Stomach smooth muscle (tissue), 2 donors: ENCODE results near the gene ZNF775.

Experiments used
- H3K27ac ChIP-seq: one replicate; pipeline ENCODE4 v1.7.0; 2013; ENCODE audit warnings: mild to moderate bottlenecking, low read length, inconsistent platforms
- H3K27me3 ChIP-seq, 2 donors: one replicate each; pipeline ENCODE4 v1.7.0; 2013; ENCODE audit warnings: low read length in 2 of 2; ENCODE audit not compliant: insufficient read depth in 2 of 2, control insufficient read depth in 1 of 2
- H3K36me3 ChIP-seq, 2 donors: one replicate each; pipeline ENCODE4 v1.7.0; 2013; ENCODE audit warnings: low read length in 2 of 2; ENCODE audit not compliant: control insufficient read depth in 2 of 2, insufficient read depth in 2 of 2
- H3K4me1 ChIP-seq: one replicate; pipeline ENCODE4 v1.7.0; 2013; ENCODE audit warnings: low read length; ENCODE audit not compliant: control insufficient read depth, insufficient read depth
- H3K4me3 ChIP-seq, 2 donors: one replicate each; pipeline ENCODE4 v1.7.0; 2013; ENCODE audit warnings: low read length in 2 of 2
- H3K9ac ChIP-seq, 2 donors: one replicate each; pipeline ENCODE4 v1.7.0; 2013; ENCODE audit warnings: low read length in 2 of 2, mild to moderate bottlenecking in 1 of 2
- H3K9me3 ChIP-seq, 2 donors: one replicate each; pipeline ENCODE4 v1.7.0; 2013; ENCODE audit warnings: low read length in 2 of 2; ENCODE audit not compliant: control insufficient read depth in 2 of 2
- donor health status: healthy.
- donor health status: Pancreatic carcinoma.

The ZNF775 gene

DNA sequence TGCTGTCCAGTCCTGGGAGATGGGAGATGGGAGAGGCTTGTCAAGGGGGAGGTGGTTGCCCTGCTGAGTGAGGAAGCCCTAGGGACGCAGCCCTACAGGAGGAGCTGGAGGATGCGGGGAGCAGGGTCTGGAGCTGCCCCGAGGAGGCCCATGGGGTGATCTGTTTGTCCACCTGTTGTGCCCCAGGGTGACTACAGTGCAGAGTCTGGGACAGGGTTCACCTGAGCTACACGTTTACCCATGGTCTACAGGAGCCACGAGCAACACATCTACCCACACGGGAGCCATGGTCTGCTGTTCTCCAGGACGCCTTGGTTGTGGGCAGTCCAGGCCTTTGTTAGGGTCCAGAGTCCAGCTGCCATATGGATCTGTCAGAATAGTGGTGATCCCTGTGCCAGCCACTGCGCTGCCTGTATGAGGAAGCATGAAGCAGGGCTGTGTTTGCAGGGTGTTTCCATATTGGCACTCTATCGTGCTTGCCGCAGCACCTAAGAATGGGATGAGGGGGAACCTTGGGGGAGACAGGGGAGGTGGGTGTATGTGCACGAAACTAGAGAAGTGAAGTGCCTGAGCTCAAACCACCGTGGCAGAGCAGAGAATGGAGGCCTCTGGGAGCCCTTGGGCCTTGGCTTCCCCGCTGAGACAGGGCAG is 23.7 kb downstream of the ZNF775 start:
- Histone ChIP-seq H3K9me3 (no peaks in the 10 kb centered on the region), H3K27ac (no peak overlapping the region), H3K4me1 (peaks cover 29% of the 10 kb centered on the region)

DNA sequence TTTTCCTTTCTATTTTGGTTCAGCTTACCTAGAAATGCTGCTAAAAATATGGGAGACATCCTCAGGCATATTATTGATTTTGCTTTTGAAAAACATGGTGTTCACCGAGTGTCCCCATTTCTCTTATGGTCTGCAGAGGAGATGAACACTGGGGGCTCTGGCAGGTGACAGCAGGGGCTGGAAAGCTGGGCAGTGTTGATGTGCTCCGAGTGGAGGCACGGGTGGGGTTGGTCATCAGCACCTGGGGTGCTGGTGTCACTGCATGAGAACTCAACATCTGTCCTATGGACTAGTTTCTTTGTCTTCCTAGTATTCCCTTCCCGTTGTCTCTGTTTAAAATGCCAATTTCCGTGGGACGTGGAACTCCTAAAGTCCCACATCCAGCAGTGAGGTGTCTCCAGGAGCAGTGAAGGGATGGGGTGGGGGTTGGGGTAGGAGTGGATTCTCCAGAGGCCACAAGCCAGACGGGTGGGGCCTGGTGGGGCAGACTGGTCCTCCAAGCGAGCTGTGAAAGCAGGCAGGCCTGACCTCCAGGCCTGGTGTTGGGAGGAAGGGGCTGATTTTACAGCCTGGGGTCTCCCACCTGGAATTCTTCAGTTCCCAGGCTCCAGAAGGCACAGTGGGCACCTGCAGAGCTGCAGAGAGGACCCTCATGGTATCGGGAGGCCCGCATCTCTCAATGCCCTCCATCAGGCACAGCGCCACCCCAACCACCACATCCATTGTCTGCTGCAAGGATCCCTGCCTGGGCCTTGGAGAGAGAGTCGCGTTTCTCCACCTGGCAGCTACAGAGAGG is 24.4 kb downstream of the ZNF775 start:
- Histone ChIP-seq H3K9ac (peak overlapping the region; percentile 95 to 96), H3K9me3 (no peaks in the 10 kb centered on the region), H3K27ac (peak overlapping the region; percentile 97), H3K27me3 (no peaks in the 10 kb centered on the region), H3K4me1 (peaks cover 29% of the 10 kb centered on the region), H3K36me3 (peaks cover under 1 to 5% of the 10 kb centered on the region in 2 donors), H3K4me3 (peak overlapping the region; percentile 80 to 86)

More for the DNA sequence above, 23.7 kb downstream of the ZNF775 start:
- Histone ChIP-seq H3K27me3 (no peaks in the 10 kb centered on the region), H3K4me3 (no peak overlapping the region), H3K36me3 (peaks cover 8% of the 10 kb centered on the region in 2 donors), H3K9ac (peak overlapping the region in 1 of 2 donors; percentile 96)

DNA sequence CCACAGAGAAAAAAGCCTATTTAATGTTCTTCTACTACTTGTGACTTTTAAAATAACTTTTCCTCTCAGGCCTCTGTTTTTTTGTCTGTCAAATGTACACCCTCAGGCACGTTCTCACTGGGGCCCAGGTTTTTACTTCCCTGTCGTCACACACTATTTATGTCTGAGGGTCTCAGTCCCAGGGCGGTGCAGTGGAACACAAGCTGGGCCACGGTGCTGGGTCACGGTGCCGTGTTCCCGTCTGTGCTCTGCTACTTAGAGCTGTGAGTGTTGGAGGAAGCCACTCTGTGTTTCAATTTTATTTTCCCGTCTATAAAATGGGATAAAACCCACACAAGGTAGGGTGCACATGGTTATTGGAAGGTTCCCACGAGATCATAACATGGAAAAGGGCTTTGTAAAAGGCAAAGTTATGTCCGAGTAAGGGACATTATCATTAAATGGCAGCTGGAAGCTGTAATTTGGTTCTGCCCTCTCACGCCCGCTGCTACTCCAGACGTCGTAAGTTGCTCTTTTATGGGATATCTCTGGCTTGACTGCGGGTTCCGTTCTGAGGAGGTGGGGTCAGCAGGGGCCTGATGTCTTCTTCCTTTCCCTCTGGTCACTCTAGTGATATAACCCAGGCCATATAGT is 25.2 kb downstream of the ZNF775 start:
- H3K36me3 ChIP-seq, result no peaks in the 10 kb centered on the region
- no peaks in the 10 kb centered on the region for H3K9me3 ChIP-seq
- peaks cover 29% of the 10 kb centered on the region for H3K4me1 ChIP-seq
- peak overlapping the region; percentile 95 to 96 for H3K9ac ChIP-seq
- no peaks in the 10 kb centered on the region for H3K27me3 ChIP-seq
- peak overlapping the region; percentile 80 to 86 for H3K4me3 ChIP-seq
- peak overlapping the region; percentile 97 for H3K27ac ChIP-seq

DNA sequence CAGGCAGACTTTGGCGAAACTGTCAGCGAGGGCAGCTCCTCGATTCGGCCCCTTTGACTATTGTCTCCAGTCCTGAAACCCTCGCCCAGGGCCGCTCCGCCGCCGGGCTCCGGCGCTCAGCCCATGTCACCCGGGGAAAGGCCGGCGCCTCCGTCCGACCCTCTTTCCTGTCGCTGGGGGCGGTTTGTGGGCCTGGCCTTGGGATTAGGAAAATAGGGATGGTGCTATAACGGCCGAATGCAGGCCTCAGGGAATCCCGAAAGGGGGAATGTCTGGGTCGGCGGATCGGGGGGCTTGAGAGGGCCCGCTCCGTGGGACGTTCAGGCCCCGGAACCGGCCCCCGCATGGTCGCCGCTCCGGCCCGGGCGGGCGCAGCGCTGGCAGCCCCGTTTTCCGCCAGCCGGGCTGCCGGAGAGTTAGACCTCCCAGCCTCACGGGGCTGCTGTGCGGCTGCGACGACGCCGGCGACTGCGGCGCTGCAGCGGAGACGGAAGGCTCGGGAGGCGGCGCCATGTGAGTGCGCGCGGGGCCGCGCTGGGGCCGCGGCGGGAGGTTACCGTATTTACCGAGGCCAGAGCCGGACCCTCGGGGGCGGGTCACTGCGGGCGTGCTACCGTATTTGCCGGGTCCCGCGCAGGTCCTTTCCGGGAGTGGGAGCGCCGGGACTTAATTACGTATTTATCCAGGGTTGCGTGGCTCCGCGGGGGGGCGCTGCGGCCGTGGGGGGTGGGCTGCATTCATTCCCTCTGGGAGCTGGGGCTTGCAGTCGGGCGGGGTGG is 25.9 kb downstream of the ZNF775 start:
- peak overlapping the region; percentile 80 to 86 for H3K4me3 ChIP-seq
- H3K36me3 ChIP-seq, result peaks cover 0 to under 1% of the 10 kb centered on the region in 2 donors
- H3K27ac ChIP-seq, result peak overlapping the region; percentile 97
- peak overlapping the region; percentile 95 to 96 for H3K9ac ChIP-seq
- H3K4me1 ChIP-seq, result peaks cover 29% of the 10 kb centered on the region
- H3K27me3 ChIP-seq, result no peaks in the 10 kb centered on the region
- H3K9me3 ChIP-seq, result no peaks in the 10 kb centered on the region

DNA sequence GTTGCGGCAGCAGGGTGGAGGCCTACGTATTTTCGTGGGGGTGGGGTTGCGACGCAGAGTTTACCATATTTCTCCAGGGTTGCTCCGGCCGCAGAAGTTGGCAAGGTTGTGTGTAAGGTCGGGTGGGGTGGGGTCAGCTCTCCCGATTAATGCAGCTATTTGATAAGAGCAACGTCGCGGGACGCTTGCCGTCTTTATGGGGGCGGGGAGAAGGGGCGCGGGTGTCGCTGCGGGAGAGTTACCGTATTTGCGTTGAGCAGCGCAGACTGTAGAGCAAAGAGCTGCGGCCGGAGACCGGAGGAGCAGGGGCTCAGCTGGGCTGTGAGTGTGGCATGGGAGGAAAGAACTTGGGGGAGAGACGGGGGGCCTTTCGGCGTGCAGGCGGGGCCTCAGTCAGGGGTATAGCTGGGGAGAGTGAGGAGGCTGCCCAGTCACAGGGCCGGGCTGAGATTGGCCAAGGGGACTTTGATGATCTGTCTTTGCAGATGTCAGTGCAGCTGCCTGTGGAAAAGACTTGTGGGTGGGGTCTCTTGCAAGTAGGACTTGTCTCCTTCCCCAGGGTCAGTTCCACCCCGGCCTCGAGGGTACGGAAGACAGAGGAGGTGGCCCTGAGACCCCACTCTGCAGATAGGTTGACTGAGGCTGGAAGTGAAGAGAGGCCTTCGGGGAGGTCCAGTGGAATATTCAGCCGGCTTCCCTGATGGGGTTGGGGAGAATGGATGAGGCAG is 26.6 kb downstream of the ZNF775 start:
- no peaks in the 10 kb centered on the region for H3K27me3 ChIP-seq
- no peaks in the 10 kb centered on the region for H3K9me3 ChIP-seq
- peaks cover 29% of the 10 kb centered on the region for H3K4me1 ChIP-seq
- peak overlapping the region; percentile 76 to 96 for H3K9ac ChIP-seq
- peak overlapping the region; percentile 97 for H3K27ac ChIP-seq
- H3K4me3 ChIP-seq, result peak overlapping the region; percentile 80 to 86
- H3K36me3 ChIP-seq, result peaks cover 0 to 4% of the 10 kb centered on the region in 2 donors

DNA sequence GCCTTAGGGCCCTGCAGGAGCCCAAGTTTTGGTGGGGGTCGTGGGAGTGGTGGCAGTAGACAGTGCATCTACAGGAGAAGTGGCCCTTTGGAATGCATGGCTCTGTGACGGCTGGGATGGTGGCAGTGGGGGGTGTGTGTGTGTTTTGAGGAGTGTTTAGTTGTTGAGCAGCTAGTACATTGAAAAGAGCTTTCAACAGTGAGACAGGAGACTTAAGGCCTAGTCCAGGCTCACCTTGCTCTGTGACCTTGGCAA is 27.1 kb downstream of the ZNF775 start:
- H3K9me3 ChIP-seq, result no peaks in the 10 kb centered on the region
- H3K27ac ChIP-seq, result peak overlapping the region; percentile 97
- H3K27me3 ChIP-seq, result no peaks in the 10 kb centered on the region
- H3K4me1 ChIP-seq, result peaks cover 29% of the 10 kb centered on the region
- peak overlapping the region; percentile 76 to 96 for H3K9ac ChIP-seq
- H3K4me3 ChIP-seq, result peak overlapping the region; percentile 80 to 86
- H3K36me3 ChIP-seq, result peaks cover 0 to 4% of the 10 kb centered on the region in 2 donors

DNA sequence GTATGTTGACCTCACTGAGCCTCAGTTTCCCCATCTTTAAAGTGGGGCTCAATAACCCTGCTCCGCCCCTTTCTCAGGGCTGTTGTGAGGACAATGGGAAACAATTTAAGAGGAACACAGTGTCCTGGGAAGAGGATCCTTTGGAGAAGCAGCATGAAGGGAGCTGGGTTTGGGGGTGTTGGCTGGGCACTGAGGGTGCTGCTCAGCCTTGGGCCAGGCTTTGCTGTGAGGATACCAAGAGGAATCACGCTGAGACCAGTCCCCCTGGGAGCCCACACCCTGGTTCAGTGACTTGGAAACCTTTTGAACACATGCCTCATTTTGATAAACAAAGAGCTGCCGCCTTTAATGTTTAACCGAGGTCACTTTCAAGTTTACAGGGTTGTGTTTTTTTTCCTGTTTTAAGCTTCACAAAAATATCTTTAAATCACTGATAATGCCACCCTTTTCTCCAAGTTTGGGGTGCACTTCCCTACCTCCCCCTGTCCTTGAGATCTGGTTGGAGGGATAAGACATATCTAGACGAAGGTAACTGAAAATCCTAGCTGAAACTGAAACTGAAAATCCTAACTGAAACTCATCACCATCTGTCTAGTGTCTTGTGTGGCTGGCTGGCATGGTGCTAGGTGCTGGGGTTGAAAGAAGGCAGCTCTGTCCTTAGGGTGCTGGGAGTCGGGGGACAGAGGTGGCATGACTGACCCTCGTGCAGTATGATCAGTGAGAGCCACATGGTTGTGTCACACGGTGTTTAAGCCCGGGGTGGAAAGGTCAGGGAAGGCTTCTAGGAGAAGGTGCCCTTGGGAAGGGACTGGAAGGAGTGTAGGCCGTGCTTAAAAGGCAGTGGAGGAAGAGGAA is 27.7 kb downstream of the ZNF775 start:
- Histone ChIP-seq H3K4me1 (peaks cover 29% of the 10 kb centered on the region), H3K36me3 (peaks cover 2 to 9% of the 10 kb centered on the region in 2 donors), H3K9me3 (no peaks in the 10 kb centered on the region), H3K4me3 (peak overlapping the region; percentile 80 to 86), H3K27ac (peak overlapping the region; percentile 97), H3K27me3 (no peaks in the 10 kb centered on the region), H3K9ac (peak overlapping the region; percentile 76 to 96)

DNA sequence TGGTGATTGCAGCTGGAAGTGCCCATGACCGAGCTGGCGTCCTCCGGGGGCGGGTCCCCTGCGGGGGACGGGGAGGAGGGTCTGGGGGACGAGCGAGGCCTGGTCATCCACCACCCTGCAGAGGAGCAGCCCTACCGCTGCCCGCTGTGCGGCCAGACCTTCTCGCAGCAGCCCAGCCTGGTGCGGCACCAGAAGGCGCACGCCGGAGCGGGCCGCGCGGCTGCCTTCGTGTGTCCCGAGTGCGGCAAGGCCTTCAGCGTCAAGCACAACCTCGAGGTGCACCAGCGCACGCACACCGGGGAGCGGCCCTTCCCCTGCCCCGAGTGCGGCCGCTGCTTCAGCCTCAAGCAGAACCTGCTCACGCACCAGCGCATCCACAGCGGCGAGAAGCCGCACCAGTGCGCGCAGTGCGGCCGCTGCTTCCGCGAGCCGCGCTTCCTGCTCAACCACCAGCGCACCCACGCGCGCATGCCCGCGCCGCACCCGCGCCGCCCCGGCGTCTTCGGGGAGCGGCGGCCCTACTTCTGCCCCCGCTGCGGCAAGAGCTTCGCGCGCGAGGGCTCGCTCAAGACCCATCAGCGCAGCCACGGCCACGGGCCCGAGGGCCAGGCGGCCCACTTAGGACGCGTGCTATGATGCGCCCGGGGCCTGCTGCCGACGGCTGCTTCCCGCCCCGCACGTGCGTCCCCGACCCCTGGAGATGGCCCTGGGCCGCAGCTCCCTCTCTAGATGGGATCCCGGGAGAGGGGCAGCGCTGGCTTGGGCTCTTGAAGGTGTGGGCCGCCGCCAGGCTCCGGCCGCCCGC is 28.7 kb downstream of the ZNF775 start:
- H3K9ac ChIP-seq, result no peak overlapping the region
- no peak overlapping the region for H3K4me3 ChIP-seq
- no peaks in the 10 kb centered on the region for H3K27me3 ChIP-seq
- H3K27ac ChIP-seq, result peak overlapping the region; percentile 97
- H3K36me3 ChIP-seq, result peaks cover 4 to 9% of the 10 kb centered on the region in 2 donors
- H3K9me3 ChIP-seq, result no peaks in the 10 kb centered on the region
- peaks cover 29% of the 10 kb centered on the region for H3K4me1 ChIP-seq
